Thoracic aorta (tissue), 2 donors: Measurements from ENCODE around the gene SLC9A8. TPM values are rescaled to one million over a fixed set of nuclear protein-coding genes. Genes with fewer than 3 reads are reported as not detected.
A peak's percentile ranks its signal among the peaks of the same experiment; 100 is the strongest.

Source experiments
- ATAC-seq: fragments of 150-250 bp; one replicate; pipeline ENCODE4 v1.8.0; 2017; ENCODE audit warnings: low read depth; ENCODE audit not compliant: insufficient number of reproducible peaks, low FRiP score
- DNase-seq: peaks from one replicate; pipeline ENCODE4 v3.0.0-alpha.2; 2020; ENCODE audit warnings: low spot score
- H3K27ac ChIP-seq, 2 donors: fragments of 200-600 bp; sonication (generic); 1 replicate in 1 of 2; 2 replicates in 1 of 2; pipeline ENCODE4 v1.5.1; 2016; ENCODE audit warnings: mild to moderate bottlenecking in 2 of 2, moderate library complexity in 2 of 2
- H3K27me3 ChIP-seq: fragments of 200-600 bp; sonication (generic); replicated peaks from 2 replicates; pipeline ENCODE4 v1.6.0; 2016; ENCODE audit warnings: mild to moderate bottlenecking; ENCODE audit not compliant: insufficient read depth
- H3K36me3 ChIP-seq: fragments of 200-600 bp; sonication (generic); one replicate; pipeline ENCODE4 v1.5.1; 2016
- H3K4me1 ChIP-seq, 2 donors: fragments of 200-600 bp; sonication (generic); 1 replicate in 1 of 2; 2 replicates in 1 of 2; pipeline versions ENCODE4 v1.5.1 to v1.6.0; 2016; ENCODE audit warnings: low read depth in 2 of 2, mild to moderate bottlenecking in 1 of 2; ENCODE audit not compliant: control insufficient read depth in 1 of 2
- H3K4me3 ChIP-seq: fragments of 200-600 bp; sonication (generic); 2 replicates; pipeline ENCODE4 v1.5.1; 2016; ENCODE audit warnings: mild to moderate bottlenecking
- H3K9me3 ChIP-seq: fragments of 200-600 bp; sonication (generic); 2 replicates; pipeline ENCODE4 v1.5.1; 2016
- total RNA-seq, 2 donors: library from RNA; depleted of rRNA; stranded (reverse); fragments of >200 nt; gene quantifications; one replicate each; pipeline versions ENCODE4 v1.1.0 to v1.2.3, GENCODE V29; 2016
- TF ChIP-seq, protein P1 (sequence below): fragments of 200-600 bp; sonication (generic); IDR thresholded peaks from one replicate; pipeline ENCODE4 v1.5.1; 2019; ENCODE audit warnings: antibody characterized with exemption

SLC9A8 gene
- total RNA-seq, 2 donors from 2014 or later: 9.2 to 14.3 TPM

DNA sequence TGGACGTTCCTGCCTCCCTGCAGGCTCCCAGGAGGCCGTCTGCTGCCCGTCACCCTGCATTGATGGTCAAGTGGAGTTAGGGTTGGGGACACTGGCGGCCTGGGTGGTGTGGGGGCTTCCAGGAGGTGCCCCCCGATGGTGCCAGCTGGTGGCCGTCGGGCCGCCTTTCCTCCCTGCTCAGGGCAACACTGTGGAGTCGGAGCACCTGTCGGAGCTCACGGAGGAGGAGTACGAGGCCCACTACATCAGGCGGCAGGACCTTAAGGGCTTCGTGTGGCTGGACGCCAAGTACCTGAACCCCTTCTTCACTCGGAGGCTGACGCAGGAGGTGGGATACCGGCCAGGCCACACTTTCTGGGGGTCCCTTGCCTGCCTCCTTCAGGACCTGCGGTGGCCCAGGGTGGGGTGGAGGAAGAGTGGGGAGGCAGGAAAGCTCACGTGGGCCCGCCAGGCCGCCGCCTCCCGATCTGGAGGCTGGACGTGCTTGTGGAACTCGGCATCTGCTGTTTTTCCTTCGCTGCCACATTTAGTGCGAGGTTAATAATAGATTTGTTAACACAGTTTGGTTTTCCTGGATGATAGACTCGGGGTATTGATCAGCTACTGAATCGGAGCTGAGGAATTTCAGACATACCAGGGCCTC, 74.1 kb downstream of the SLC9A8 start:
- H3K27ac ChIP-seq: peak overlapping the region; percentile 81 to 93
- no peak for ATAC-seq
- TF ChIP-seq, protein P1, sequence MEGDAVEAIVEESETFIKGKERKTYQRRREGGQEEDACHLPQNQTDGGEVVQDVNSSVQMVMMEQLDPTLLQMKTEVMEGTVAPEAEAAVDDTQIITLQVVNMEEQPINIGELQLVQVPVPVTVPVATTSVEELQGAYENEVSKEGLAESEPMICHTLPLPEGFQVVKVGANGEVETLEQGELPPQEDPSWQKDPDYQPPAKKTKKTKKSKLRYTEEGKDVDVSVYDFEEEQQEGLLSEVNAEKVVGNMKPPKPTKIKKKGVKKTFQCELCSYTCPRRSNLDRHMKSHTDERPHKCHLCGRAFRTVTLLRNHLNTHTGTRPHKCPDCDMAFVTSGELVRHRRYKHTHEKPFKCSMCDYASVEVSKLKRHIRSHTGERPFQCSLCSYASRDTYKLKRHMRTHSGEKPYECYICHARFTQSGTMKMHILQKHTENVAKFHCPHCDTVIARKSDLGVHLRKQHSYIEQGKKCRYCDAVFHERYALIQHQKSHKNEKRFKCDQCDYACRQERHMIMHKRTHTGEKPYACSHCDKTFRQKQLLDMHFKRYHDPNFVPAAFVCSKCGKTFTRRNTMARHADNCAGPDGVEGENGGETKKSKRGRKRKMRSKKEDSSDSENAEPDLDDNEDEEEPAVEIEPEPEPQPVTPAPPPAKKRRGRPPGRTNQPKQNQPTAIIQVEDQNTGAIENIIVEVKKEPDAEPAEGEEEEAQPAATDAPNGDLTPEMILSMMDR: no peak
- no peaks in the 10 kb centered on the region for H3K27me3 ChIP-seq
- peak overlapping the region; percentile 13 for H3K4me3 ChIP-seq
- H3K4me1 ChIP-seq: peaks cover 12 to 33% of the 10 kb centered on the region in 2 donors
- no peak for DNase-seq
- no peaks in the 10 kb centered on the region for H3K9me3 ChIP-seq
- H3K36me3 ChIP-seq: peaks cover 17% of the 10 kb centered on the region

DNA sequence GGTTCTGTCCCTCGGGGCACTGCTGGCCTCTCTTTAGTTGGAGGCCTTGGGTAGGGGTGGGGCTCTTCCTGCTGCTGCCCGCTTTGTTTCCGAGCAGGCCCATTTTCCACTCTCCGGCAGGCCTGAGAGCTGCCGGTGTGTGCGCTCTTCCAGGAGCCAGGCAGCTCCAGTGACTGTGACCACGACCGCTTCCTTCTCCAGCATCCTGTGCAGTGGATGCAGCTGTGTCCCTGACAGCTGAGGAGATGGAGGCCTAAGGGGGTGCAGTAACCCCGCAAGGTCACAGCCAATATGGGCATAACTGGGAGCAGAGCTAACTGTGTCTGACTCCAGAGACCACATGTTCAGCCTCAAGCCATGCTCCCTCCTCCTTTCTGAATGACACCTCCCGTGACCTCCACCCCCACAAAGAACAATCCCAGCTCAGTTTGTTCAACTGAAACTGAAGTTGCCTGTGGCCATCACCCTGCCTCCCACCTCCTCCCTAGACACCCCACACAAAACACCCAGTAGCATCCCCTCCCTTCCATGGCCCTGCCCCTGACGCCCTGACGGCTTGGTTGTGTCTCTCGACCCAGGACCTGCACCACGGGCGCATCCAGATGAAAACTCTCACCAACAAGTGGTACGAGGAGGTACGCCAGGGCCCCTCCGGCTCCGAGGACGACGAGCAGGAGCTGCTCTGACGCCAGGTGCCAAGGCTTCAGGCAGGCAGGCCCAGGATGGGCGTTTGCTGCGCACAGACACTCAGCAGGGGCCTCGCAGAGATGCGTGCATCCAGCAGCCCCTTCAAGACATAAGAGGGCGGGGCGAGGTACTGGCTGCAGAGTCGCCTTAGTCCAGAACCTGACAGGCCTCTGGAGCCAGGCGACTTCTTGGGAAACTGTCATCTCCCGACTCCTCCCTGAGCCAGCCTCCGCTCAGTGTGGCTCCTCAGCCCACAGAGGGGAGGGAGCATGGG, 74.9 kb downstream of the SLC9A8 start:
- no peaks in the 10 kb centered on the region for H3K27me3 ChIP-seq
- TF ChIP-seq, protein P1: no peak
- peaks cover 12 to 29% of the 10 kb centered on the region in 2 donors for H3K4me1 ChIP-seq
- H3K36me3 ChIP-seq: peaks cover 17% of the 10 kb centered on the region
- no peaks in the 10 kb centered on the region for H3K9me3 ChIP-seq
- ATAC-seq (peak; percentile 32), DNase-seq (no peak)
- H3K27ac ChIP-seq: peak overlapping the region; percentile 81 to 93
- peak overlapping the region; percentile 13 for H3K4me3 ChIP-seq

DNA sequence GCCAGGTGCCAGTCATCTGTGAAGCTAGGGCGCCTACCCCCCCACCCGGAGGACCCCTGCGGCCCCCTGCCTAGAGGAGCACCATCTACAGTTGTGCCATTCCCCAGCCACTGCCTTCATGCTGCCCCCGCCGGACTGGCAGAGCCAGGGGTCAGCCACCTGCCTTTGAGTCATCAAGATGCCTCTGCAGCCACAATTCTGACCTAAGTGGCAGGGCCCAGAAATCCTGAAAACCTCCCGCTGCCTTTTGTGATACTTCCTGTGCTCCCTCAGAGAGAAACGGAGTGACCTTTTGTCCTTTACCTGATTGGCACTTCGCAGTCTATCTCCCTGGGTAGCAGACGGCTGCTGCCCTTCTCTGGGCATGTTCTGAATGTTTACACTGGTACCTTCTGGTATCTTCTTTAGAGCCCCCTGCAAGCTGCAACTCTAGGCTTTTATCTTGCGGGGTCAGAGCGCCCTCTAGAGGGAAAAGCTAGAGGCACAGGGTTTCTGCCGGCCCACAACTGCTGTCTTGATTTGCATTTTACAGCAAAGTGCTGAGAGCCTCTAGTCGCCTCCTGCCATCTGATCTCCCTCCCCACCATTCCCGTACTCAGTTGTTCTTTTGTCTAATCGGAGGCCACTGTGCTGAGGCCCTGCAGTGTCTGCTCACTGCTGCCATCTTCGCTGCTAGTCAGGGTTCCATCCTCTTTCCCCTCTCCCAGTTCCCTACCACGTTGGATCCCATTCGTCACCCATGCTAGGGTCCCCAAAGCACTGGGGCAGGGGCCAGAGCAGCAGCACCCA, 75.8 kb downstream of the SLC9A8 start:
- DNase-seq (no peak), ATAC-seq (peak; percentile 10)
- H3K27me3 ChIP-seq: no peaks in the 10 kb centered on the region
- H3K4me3 ChIP-seq: no peak overlapping the region
- peaks cover 18 to 36% of the 10 kb centered on the region in 2 donors for H3K4me1 ChIP-seq
- TF ChIP-seq, protein P1: peak; percentile 75
- H3K27ac ChIP-seq: peak overlapping the region; percentile 81 to 93
- peaks cover 15% of the 10 kb centered on the region for H3K36me3 ChIP-seq
- no peaks in the 10 kb centered on the region for H3K9me3 ChIP-seq

DNA sequence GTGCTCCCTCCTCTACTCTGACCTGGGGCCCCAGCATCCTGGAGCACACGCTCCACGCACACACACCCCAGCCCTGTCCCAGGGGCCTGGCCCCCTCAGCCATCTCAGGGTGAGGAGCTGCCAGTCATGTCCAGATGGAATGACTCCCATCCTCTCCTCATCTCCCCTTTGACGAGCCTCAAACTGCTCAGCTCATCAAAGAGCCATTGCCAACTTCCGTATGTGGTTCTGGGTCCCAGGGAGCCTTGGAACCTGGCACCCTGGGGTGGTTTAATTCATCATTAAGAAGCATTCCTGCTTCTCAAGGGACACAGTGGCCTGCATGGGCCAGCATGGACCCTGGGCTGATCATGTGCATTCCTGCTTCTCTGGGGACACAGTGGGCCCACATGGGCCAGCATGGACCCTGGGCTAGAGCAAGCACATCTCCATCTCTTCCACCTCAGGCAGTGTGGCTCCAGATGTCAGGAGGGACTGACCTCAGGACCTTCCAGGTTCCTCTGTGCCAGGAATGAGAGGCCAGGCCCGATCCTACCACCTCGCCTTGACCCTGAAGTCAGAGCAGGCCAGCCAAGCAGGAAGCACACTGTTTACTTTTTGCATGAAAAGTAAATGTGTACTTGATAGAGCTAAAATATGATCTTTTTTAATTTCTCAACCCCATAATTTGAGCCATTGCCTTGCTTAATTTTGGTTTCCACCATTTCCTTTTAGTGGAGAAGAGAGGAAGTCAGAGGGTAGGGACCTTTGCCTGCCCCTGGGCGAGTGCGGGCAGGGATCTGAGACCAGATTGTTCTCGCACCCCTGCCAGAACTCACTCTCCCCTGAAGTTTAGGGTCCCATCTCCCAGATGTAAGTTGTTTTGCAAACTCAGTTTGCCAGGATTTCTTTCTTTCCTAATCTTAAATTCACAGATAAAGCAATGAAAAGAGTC, 76.6 kb downstream of the SLC9A8 start:
- Histone ChIP-seq H3K9me3 (no peaks in the 10 kb centered on the region), H3K27ac (peak overlapping the region in 1 of 2 donors; percentile 81), H3K4me1 (peaks cover 19 to 40% of the 10 kb centered on the region in 2 donors), H3K36me3 (peaks cover 9% of the 10 kb centered on the region), H3K4me3 (no peak overlapping the region), H3K27me3 (no peaks in the 10 kb centered on the region)
- no peak for DNase-seq
- TF ChIP-seq, protein P1: no peak
- ATAC-seq: no peak
